ENCODE results near the gene PAH. TPM values are rescaled to one million over a fixed set of nuclear protein-coding genes. Genes with fewer than 3 reads are reported as not detected.

Gene PAH
- total RNA-seq, 1 donor from 2014 or later: not detected

DNA sequence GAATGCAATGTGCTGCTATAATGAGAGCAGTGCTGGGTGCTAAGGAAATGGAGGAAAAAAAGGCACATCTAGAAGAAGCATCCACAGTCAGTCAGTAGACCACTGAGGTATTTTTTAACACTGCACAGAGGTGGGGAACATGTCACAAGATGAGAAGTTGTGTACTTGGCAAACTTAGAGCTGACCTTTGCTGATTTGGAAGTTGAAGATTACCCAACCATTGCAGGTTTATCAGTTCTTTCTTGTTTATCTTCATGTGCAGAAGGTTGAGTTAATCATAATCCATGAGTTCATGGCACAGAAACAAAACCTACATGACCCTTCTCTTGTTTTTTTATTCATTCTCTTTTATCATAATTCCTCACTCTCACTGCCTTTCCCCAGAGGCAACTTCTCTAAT is 3.2 kb upstream of the PAH start:
- DNase-seq (ENCODE audit: low spot score in 2 of 2): no peak
- Histone ChIP-seq H3K4me3 (no peak overlapping the region), H3K27ac (no peak overlapping the region), H3K4me1 (no peaks in the 10 kb centered on the region), H3K27me3 (no peaks in the 10 kb centered on the region), H3K9me3 (no peaks in the 10 kb centered on the region), H3K36me3 (no peaks in the 10 kb centered on the region)
- TF ChIP-seq, protein P1, sequence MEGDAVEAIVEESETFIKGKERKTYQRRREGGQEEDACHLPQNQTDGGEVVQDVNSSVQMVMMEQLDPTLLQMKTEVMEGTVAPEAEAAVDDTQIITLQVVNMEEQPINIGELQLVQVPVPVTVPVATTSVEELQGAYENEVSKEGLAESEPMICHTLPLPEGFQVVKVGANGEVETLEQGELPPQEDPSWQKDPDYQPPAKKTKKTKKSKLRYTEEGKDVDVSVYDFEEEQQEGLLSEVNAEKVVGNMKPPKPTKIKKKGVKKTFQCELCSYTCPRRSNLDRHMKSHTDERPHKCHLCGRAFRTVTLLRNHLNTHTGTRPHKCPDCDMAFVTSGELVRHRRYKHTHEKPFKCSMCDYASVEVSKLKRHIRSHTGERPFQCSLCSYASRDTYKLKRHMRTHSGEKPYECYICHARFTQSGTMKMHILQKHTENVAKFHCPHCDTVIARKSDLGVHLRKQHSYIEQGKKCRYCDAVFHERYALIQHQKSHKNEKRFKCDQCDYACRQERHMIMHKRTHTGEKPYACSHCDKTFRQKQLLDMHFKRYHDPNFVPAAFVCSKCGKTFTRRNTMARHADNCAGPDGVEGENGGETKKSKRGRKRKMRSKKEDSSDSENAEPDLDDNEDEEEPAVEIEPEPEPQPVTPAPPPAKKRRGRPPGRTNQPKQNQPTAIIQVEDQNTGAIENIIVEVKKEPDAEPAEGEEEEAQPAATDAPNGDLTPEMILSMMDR (IDR thresholded peaks at IDR 0.05): no peak
- intact Hi-C loops (cut with DNase I): no loop called here

DNA sequence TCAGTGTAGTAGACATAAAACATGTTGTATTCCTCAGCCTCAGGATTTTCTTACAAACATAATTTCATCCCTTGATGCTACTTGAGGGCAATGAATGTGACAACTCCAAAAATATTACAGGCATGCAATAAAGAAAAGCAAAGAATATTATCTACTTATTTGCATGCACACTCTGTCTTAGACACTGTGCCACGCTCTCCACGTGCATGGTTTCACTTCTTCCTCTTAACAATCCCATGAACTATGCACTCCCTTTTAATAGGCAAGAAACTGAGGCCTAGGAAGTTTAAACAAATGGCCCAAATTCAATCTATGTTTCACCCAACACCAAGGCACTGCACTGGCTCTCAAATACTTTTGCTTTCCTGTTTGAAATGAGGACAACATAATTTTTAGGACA is 1.8 kb upstream of the PAH start:
- H3K36me3 ChIP-seq: no peaks in the 10 kb centered on the region
- TF ChIP-seq, protein P1 (IDR thresholded peaks at IDR 0.05): no peak
- no peak overlapping the region for H3K4me3 ChIP-seq
- no peaks in the 10 kb centered on the region for H3K4me1 ChIP-seq
- no peaks in the 10 kb centered on the region for H3K9me3 ChIP-seq
- intact Hi-C loops (cut with DNase I): no loop called here
- no peaks in the 10 kb centered on the region for H3K27me3 ChIP-seq
- H3K27ac ChIP-seq: no peak overlapping the region
- no peak for DNase-seq (ENCODE audit: low spot score in 2 of 2)

DNA sequence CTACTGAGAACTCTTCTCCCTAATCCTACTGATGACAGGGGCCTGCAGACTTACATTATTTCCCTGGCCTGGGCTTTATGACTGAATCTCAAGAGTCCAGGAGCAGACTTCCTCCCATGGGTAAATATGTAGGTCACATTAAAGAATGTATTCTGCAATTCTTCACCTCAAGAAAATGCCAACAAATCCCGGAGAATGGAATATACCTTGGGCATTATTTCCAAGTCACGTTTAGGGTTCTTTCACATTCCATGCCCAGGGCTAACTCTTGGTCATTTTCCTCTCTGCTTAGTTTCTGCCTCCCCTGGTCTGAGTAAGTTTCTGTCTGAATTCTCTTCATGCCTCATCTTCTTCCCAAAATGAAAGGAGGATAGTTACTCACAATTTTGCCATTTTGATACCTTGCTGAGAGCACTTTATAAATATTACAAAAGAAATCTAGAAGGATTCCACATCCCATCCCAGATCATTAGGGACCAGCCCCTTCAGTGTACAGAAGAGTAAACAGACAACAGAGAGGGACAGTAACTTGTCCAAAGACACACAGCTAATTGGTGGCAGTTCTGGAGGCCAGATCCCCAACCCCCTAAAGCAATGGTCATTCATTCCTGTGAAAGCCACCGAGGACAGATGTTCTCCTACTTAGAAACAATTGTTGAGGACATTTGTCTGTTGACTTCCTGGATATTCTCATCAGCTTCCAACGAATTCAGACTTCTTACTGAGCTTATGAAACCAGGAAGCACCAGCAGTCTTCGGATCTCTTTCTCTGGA is 605 bp downstream of the PAH start:
- TF ChIP-seq, protein P1 (IDR thresholded peaks at IDR 0.05): no peak
- no peak overlapping the region for H3K4me3 ChIP-seq
- intact Hi-C loops (cut with DNase I): no loop called here
- H3K4me1 ChIP-seq: no peaks in the 10 kb centered on the region
- no peak for DNase-seq (ENCODE audit: low spot score in 2 of 2)
- H3K27ac ChIP-seq: no peak overlapping the region
- H3K27me3 ChIP-seq: no peaks in the 10 kb centered on the region
- H3K9me3 ChIP-seq: no peaks in the 10 kb centered on the region
- no peaks in the 10 kb centered on the region for H3K36me3 ChIP-seq

DNA sequence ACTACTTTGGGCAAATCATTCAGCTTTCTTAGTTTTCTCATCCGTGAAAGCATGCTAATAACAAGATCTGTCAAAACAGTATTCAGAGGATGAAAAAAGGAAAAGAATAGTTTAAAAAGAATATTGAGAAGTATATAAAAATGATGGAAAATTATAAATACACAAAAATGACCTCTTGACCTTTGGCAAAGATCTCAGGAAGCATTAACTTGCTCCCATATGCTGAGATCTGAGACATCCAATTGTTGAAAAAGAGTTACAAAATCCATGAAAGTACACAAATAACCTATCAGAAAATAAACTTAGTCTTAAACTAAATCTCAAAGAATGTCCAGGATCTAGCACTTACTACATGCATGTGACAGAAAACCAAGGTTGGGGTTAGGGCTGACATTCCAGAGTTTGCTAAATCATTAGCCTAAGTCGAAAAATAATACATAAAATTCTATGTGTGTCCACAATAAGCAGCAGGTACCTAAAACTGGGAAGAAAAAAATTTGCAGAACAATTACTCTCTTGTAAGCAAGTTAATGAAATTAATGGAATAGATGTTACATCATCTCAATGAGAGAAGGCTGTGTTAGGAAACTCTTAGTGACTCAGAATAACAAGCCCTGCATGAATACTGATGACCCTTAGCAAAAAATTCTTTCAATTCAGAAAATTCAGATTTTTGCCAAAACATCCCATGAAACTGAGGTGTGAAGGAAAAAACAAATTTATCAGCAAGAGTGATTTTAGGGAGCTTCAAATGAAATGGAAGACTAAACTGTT is 3.4 kb downstream of the PAH start:
- Histone ChIP-seq H3K4me1 (no peaks in the 10 kb centered on the region), H3K27me3 (no peaks in the 10 kb centered on the region), H3K27ac (no peak overlapping the region), H3K36me3 (no peaks in the 10 kb centered on the region), H3K4me3 (no peak overlapping the region), H3K9me3 (no peaks in the 10 kb centered on the region)
- intact Hi-C loops (cut with DNase I): no loop called here
- TF ChIP-seq, protein P1 (IDR thresholded peaks at IDR 0.05): no peak
- no peak for DNase-seq (ENCODE audit: low spot score in 2 of 2)

DNA sequence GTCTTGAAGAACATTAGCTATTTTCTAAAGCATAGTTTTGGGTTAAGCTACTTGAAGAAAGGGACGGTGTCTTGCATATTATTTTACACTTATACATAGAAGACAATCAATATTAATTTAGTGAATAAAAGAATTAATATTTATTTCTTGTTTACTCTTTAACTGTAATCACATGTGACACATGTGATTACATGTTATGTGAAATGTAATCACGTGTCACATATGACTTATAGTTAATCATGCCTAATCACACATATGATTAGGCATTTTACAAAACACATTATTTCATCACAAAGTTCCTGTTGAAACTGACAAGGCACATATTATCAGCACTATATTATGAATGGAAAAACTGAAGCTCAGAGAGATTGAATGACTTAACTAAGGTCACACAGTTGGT is 4.8 kb downstream of the PAH start:
- TF ChIP-seq, protein P1 (IDR thresholded peaks at IDR 0.05): no peak
- no peak overlapping the region for H3K27ac ChIP-seq
- no peak overlapping the region for H3K4me3 ChIP-seq
- no peaks in the 10 kb centered on the region for H3K4me1 ChIP-seq
- no peaks in the 10 kb centered on the region for H3K27me3 ChIP-seq
- no peaks in the 10 kb centered on the region for H3K9me3 ChIP-seq
- intact Hi-C loops (cut with DNase I): no loop called here
- H3K36me3 ChIP-seq: no peaks in the 10 kb centered on the region
- DNase-seq (ENCODE audit: low spot score in 2 of 2): no peak

Data from ascending aorta (tissue), 2 donors.